GM23248 (cell line): ENCODE results near the gene ACOX3. TPM values are rescaled to one million over a fixed set of nuclear protein-coding genes. Genes with fewer than 3 reads are reported as not detected.

Experiments
- DNase-seq: peaks from one replicate; pipeline ENCODE4 v3.0.0-alpha.2; 2015
- H2AFZ ChIP-seq: fragments of 200-600 bp; sonication (generic); 2 replicates; pipeline ENCODE4 v1.6.1; 2016; ENCODE audit warnings: antibody characterized with exemption
- H3F3A ChIP-seq: fragments of 200-600 bp; sonication (generic); 2 replicates; pipeline ENCODE4 v1.6.1; 2016; ENCODE audit warnings: mild to moderate bottlenecking, antibody characterized with exemption, mixed run types; ENCODE audit not compliant: insufficient read depth
- H3K27ac ChIP-seq: fragments of 200-600 bp; sonication (generic); 2 replicates; pipeline ENCODE4 v1.5.1; 2016; ENCODE audit warnings: mild to moderate bottlenecking
- H3K27me3 ChIP-seq: fragments of 200-600 bp; sonication (generic); replicated peaks from 2 replicates; pipeline ENCODE4 v1.6.1; 2016; ENCODE audit warnings: mild to moderate bottlenecking; ENCODE audit not compliant: insufficient read depth
- H3K36me3 ChIP-seq: fragments of 200-600 bp; sonication (generic); 2 replicates; pipeline ENCODE4 v1.6.1; 2016; ENCODE audit warnings: low read depth, mild to moderate bottlenecking
- H3K4me1 ChIP-seq: fragments of 200-600 bp; sonication (generic); 2 replicates; pipeline ENCODE4 v1.6.1; 2016; ENCODE audit warnings: mild to moderate bottlenecking; ENCODE audit not compliant: insufficient read depth
- H3K4me2 ChIP-seq: fragments of 200-600 bp; sonication (generic); one replicate; pipeline ENCODE4 v1.6.1; 2016; ENCODE audit warnings: mild to moderate bottlenecking; ENCODE audit not compliant: unreplicated experiment
- H3K4me3 ChIP-seq: fragments of 200-600 bp; sonication (generic); 2 replicates; pipeline ENCODE4 v1.5.1; 2016; ENCODE audit warnings: mild to moderate bottlenecking
- H3K79me2 ChIP-seq: fragments of 200-600 bp; sonication (generic); 2 replicates; pipeline ENCODE4 v1.6.1; 2016; ENCODE audit warnings: mild to moderate bottlenecking; ENCODE audit not compliant: insufficient read depth
- H3K9ac ChIP-seq: fragments of 200-600 bp; sonication (generic); 2 replicates; pipeline ENCODE4 v1.6.1; 2016; ENCODE audit warnings: mild to moderate bottlenecking
- H3K9me2 ChIP-seq: fragments of 200-600 bp; sonication (generic); 2 replicates; pipeline ENCODE4 v1.6.1; 2016; ENCODE audit warnings: mixed run types, mild to moderate bottlenecking, moderate library complexity; ENCODE audit not compliant: insufficient read depth
- H3K9me3 ChIP-seq: fragments of 200-600 bp; sonication (generic); one replicate; pipeline ENCODE4 v1.6.1; 2017; ENCODE audit warnings: low read depth
- H4K20me1 ChIP-seq: fragments of 200-600 bp; sonication (generic); 2 replicates; pipeline ENCODE4 v1.6.0; 2016; ENCODE audit not compliant: insufficient read depth
- EZH2 ChIP-seq: fragments of 200-600 bp; sonication (generic); IDR thresholded peaks from 2 replicates; pipeline ENCODE4 v1.6.1; 2018; ENCODE audit warnings: antibody characterized with exemption, mild to moderate bottlenecking; ENCODE audit not compliant: insufficient read depth, poor library complexity, severe bottlenecking
- EZH2phosphoT487 ChIP-seq: fragments of 200-600 bp; sonication (generic); IDR thresholded peaks from 2 replicates; pipeline ENCODE4 v1.6.1; 2018; ENCODE audit warnings: antibody characterized with exemption, moderate library complexity, mild to moderate bottlenecking, low read depth; ENCODE audit not compliant: insufficient read depth
- WGBS, 2 experiments: methylation state at CpG; one replicate each; pipeline ENCODE4 v1.1.6; 2015 to 2017; ENCODE audit warnings: low lambda C conversion rate in 2 of 2, low coverage in 1 of 2; ENCODE audit errors: missing lambda C conversion rate in 2 of 2; 5-methylcytosine and 5-hydroxymethylcytosine counted together
- in situ Hi-C: fragments of 300-500 bp; cut with MboI; formaldehyde crosslinking; loops from 2 replicates; pipeline ENCODE4 v1.15.0; 2020
- polyA plus RNA-seq: library from polyadenylated mRNA; unstranded; fragments of >200 nt; fragmentation: Nextera tagmentation; extraction: Ambion mirVana; gene quantifications from 2 replicates; pipeline ENCODE4 v1.2.1, GENCODE V29; 2016
- total RNA-seq: library from RNA; depleted of rRNA; stranded (reverse); fragments of >200 nt; shearing (Covaris generic); gene quantifications from 2 replicates; pipeline ENCODE4 v1.2.3, GENCODE V29; 2014

The ACOX3 gene
- total and polyA plus RNA-seq, 2 experiments from 2014 or later, result 24.7 to 33.8 TPM

GRCh38 chr4:8459867-8460445, 19.4 kb upstream of the ACOX3 start:
- Histone ChIP-seq H3K4me3 (no peak overlapping the region), H3F3A (no peaks in the 10 kb centered on the region), H3K79me2 (no peaks in the 10 kb centered on the region), H3K4me1 (no peaks in the 10 kb centered on the region), H3K9ac (no peak overlapping the region), H3K9me3 (no peaks in the 10 kb centered on the region), H2AFZ (no peak overlapping the region), H3K27me3 (no peaks in the 10 kb centered on the region), H3K4me2 (no peak overlapping the region), H4K20me1 (no peaks in the 10 kb centered on the region), H3K36me3 (peaks cover 8% of the 10 kb centered on the region; the same call in 1 of the 2 replicates), H3K9me2 (no peaks in the 10 kb centered on the region), H3K27ac (no peak overlapping the region)
- in situ Hi-C loops, result no loop called here
- DNase-seq, result no peak
- 80 to 83% methylated on average over 8 of the region's 8 CpGs for WGBS, 2 experiments
- TF ChIP-seq EZH2phosphoT487, result no peak
- no peak for TF ChIP-seq EZH2

GRCh38 chr4:8457646-8458252, 17.2 kb upstream of the ACOX3 start:
- in situ Hi-C loops, result no loop called here
- H3K36me3 ChIP-seq, result peaks cover 19% of the 10 kb centered on the region; the same call in 1 of the 2 replicates

GRCh38 chr4:8453957-8454356, 13.4 kb upstream of the ACOX3 start:
- Histone ChIP-seq H3K9me3 (no peaks in the 10 kb centered on the region), H3K79me2 (no peaks in the 10 kb centered on the region), H3K4me2 (no peak overlapping the region), H3K27me3 (no peaks in the 10 kb centered on the region), H2AFZ (no peak overlapping the region), H3K9ac (no peak overlapping the region), H4K20me1 (no peaks in the 10 kb centered on the region), H3K36me3 (peaks cover 32% of the 10 kb centered on the region; the same call in 1 of the 2 replicates), H3F3A (no peaks in the 10 kb centered on the region), H3K4me3 (no peak overlapping the region), H3K9me2 (no peaks in the 10 kb centered on the region), H3K27ac (no peak overlapping the region), H3K4me1 (no peaks in the 10 kb centered on the region)
- TF ChIP-seq EZH2phosphoT487, result no peak
- no peak for TF ChIP-seq EZH2
- no peak for DNase-seq
- 100% methylated on average over 3 of the region's 3 CpGs for WGBS, 2 experiments
- in situ Hi-C loops, result no loop called here

More at GRCh38 chr4:8457646-8458252, 17.2 kb upstream of the ACOX3 start:
- Histone ChIP-seq H3K9me3 (no peaks in the 10 kb centered on the region), H4K20me1 (no peaks in the 10 kb centered on the region), H3K27me3 (no peaks in the 10 kb centered on the region), H3K79me2 (no peaks in the 10 kb centered on the region), H3K4me3 (no peak overlapping the region), H3K27ac (no peak overlapping the region), H3K9me2 (no peaks in the 10 kb centered on the region), H3K4me1 (no peaks in the 10 kb centered on the region), H3K4me2 (no peak overlapping the region), H2AFZ (no peak overlapping the region), H3F3A (no peaks in the 10 kb centered on the region), H3K9ac (no peak overlapping the region)
- no peak for TF ChIP-seq EZH2
- no peak for TF ChIP-seq EZH2phosphoT487
- 42 to 46% methylated on average over 9 of the region's 9 CpGs for WGBS, 2 experiments
- no peak for DNase-seq

GRCh38 chr4:8451440-8452182, 11.1 kb upstream of the ACOX3 start:
- in situ Hi-C loops, result no loop called here
- Histone ChIP-seq H3K4me2 (no peak overlapping the region), H3K36me3 (peaks cover 32% of the 10 kb centered on the region; the same call in 1 of the 2 replicates), H3K27ac (no peak overlapping the region), H3K79me2 (no peaks in the 10 kb centered on the region; the same call in 1 of the 2 replicates), H3K4me3 (no peak overlapping the region), H3K4me1 (no peaks in the 10 kb centered on the region), H3F3A (no peaks in the 10 kb centered on the region), H3K9ac (no peak overlapping the region), H3K27me3 (no peaks in the 10 kb centered on the region), H4K20me1 (no peaks in the 10 kb centered on the region), H3K9me3 (no peaks in the 10 kb centered on the region), H3K9me2 (no peaks in the 10 kb centered on the region), H2AFZ (no peak overlapping the region)
- DNase-seq, result no peak
- WGBS, 2 experiments, result 95 to 96% methylated on average over 11 of the region's 11 CpGs
- no peak for TF ChIP-seq EZH2
- no peak for TF ChIP-seq EZH2phosphoT487
